GM12864 (cell line): ENCODE measurements around the gene FRMD4A.

ENCODE experiments used
- DNase-seq: peaks from one replicate; pipeline ENCODE4 v3.0.0-alpha.2; 2011; ENCODE audit warnings: low read depth
- H3K4me3 ChIP-seq: 2 replicates; pipeline ENCODE4 v1.5.1; 2011; ENCODE audit warnings: mild to moderate bottlenecking, low read depth, low read length, control low read depth
- CTCF ChIP-seq: IDR thresholded peaks from 2 replicates; pipeline ENCODE4 v1.5.1; 2011; ENCODE audit warnings: low read depth, mild to moderate bottlenecking, moderate library complexity, low read length, control low read depth, inconsistent platforms; ENCODE audit errors: missing control alignments

FRMD4A gene

GRCh38 chr10:13851906-13852305, 478.8 kb downstream of the FRMD4A start:
- TF ChIP-seq CTCF: no peak
- no peak for DNase-seq
- no peak overlapping the region for H3K4me3 ChIP-seq

- no peak overlapping the region for H3K4me3 ChIP-seq
- no peak for TF ChIP-seq CTCF
- no peak for DNase-seq
Measured at GRCh38 chr10:13848520-13849445, 481.9 kb downstream of the FRMD4A start.

GRCh38 chr10:13847201-13847631, 483.5 kb downstream of the FRMD4A start:
- peak; percentile 34 for TF ChIP-seq CTCF
- DNase-seq: no peak

GRCh38 chr10:13845897-13846296, 484.8 kb downstream of the FRMD4A start:
- TF ChIP-seq CTCF: no peak
- no peak overlapping the region for H3K4me3 ChIP-seq
- DNase-seq: no peak

More at GRCh38 chr10:13847201-13847631, 483.5 kb downstream of the FRMD4A start:
- H3K4me3 ChIP-seq: no peak overlapping the region

GRCh38 chr10:13844651-13845050, 486.1 kb downstream of the FRMD4A start:
- TF ChIP-seq CTCF: no peak
- no peak for DNase-seq

GRCh38 chr10:13842117-13842516, 488.6 kb downstream of the FRMD4A start:
- DNase-seq: no peak
- TF ChIP-seq CTCF: no peak
- no peak overlapping the region for H3K4me3 ChIP-seq

More at GRCh38 chr10:13844651-13845050, 486.1 kb downstream of the FRMD4A start:
- H3K4me3 ChIP-seq: no peak overlapping the region
